BLaER1 treated with 17β-estradiol and CSF1 and Interleukin-3, amounts not matched to agents 10 nM and 100 nM (cell line): ENCODE data around the gene CHRNA4.

ENCODE experiments used
- H3K27ac ChIP-seq, 11 experiments: shearing (Covaris generic); formaldehyde crosslinking; 2 replicates each; pipeline ENCODE4 v1.8.1; 2022
- H3K27me3 ChIP-seq, 11 experiments: shearing (Covaris generic); formaldehyde crosslinking; 2 replicates each; pipeline ENCODE4 v1.8.1; 2022
- H3K36me3 ChIP-seq, 11 experiments: shearing (Covaris generic); formaldehyde crosslinking; 2 replicates each; pipeline ENCODE4 v1.8.1; 2022
- H3K4me1 ChIP-seq, 10 experiments: shearing (Covaris generic); formaldehyde crosslinking; 2 replicates each; pipeline ENCODE4 v1.8.1; 2022
- H3K4me2 ChIP-seq, 11 experiments: shearing (Covaris generic); formaldehyde crosslinking; 2 replicates each; pipeline ENCODE4 v1.8.1; 2022
- H3K4me3 ChIP-seq, 10 experiments: shearing (Covaris generic); formaldehyde crosslinking; 2 replicates each; pipeline ENCODE4 v1.8.1; 2022
- H3K9ac ChIP-seq, 11 experiments: shearing (Covaris generic); formaldehyde crosslinking; 2 replicates each; pipeline ENCODE4 v1.8.1; 2022
- H3K9me3 ChIP-seq, 11 experiments: shearing (Covaris generic); formaldehyde crosslinking; replicated peaks in 1 of 11; 2 replicates each; pipeline ENCODE4 v1.8.1; 2022
- H4K20me1 ChIP-seq, 11 experiments: shearing (Covaris generic); formaldehyde crosslinking; 2 replicates each; pipeline ENCODE4 v1.8.1; 2022
- Cebpa-rat ChIP-seq, 11 experiments: shearing (Covaris generic); IDR thresholded peaks; 2 replicates each; pipeline ENCODE4 v1.8.1; 2022

The CHRNA4 gene

GRCh38 chr20:63347081-63347741 lies 13.9 kb downstream of the CHRNA4 start:
- H3K4me2 ChIP-seq = no peak overlapping the region
- H3K9me3 ChIP-seq = peaks cover 0 to 14% (median 4%) of the 10 kb centered on the region in 11 experiments; a peak in 9 of 22 replicates
- H4K20me1 ChIP-seq = peaks cover 0 to 18% (median 0%) of the 10 kb centered on the region in 11 experiments; a peak in 4 of 22 replicates
- H3K27ac ChIP-seq = no peak overlapping the region
- no peak overlapping the region for H3K9ac ChIP-seq
- H3K36me3 ChIP-seq = no peaks in the 10 kb centered on the region
- H3K4me3 ChIP-seq = no peak overlapping the region
- peaks cover 0 to 29% (median 25%) of the 10 kb centered on the region in 10 experiments; a peak in 17 of 20 replicates for H3K4me1 ChIP-seq
- H3K27me3 ChIP-seq = peaks cover 0 to 14% (median 2%) of the 10 kb centered on the region in 11 experiments; a peak in 7 of 22 replicates
- no peak for TF ChIP-seq Cebpa-rat (IDR thresholded peaks at IDR 0.05)

DNA sequence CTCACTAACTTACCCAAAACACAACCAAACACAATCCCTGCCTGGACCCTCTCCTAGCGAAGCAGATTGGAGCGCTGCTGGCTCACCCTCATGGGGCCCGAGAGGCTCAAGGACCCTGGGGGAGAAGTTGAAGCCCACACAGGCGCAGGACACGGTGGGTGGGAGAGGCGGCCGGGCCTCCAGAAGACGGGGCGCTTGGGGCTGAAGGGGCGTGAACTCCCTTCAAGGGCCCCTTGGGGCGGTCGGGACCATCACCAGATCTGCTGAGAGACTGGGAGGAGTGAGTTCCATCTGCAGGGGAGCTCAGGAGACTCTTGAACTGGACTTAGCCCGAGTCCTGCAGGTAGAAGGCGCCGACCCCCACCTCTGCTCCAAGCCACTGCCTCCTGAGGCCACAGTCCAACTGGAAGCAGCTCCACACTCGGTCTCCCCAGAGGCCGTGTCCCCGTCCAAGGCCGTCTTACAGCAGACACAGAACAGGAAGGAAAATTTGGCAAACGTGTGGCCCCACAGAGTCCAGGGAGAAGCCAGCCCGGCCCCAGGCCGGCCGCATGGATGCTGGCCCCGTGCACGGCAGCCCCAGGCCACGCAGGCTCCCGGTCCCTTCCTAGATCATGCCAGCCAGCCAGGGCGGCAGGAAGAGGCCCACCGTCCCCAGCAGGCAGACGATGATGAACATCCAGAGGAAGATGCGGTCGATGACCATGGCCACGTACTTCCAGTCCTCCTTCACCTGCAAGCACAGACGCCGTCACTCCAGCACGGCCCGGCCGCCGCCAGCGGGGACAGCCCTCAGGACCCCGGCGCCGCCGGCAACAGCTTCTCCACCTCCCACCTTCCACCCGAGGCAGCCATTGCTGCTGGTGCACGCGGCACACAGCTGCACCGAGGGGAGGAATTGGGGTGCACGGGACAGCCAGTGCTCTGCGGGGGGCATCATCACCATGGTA lies 14.7 kb downstream of the CHRNA4 start:
- H3K9me3 ChIP-seq = peaks cover 0 to 9% (median 0%) of the 10 kb centered on the region in 11 experiments; a peak in 8 of 22 replicates
- peak overlapping the region in 8 of 11 experiments; percentile 44 to 82 (median 70); a peak in 16 of 22 replicates for H3K4me2 ChIP-seq
- no peaks in the 10 kb centered on the region for H3K36me3 ChIP-seq
- peak overlapping the region in 1 of 11 experiments; percentile 38; a peak in 1 of 22 replicates for H3K9ac ChIP-seq
- peaks cover 0 to 18% (median 0%) of the 10 kb centered on the region in 11 experiments; a peak in 4 of 22 replicates for H4K20me1 ChIP-seq
- no peak for TF ChIP-seq Cebpa-rat (IDR thresholded peaks at IDR 0.05)
- no peak overlapping the region for H3K27ac ChIP-seq
- no peak overlapping the region for H3K4me3 ChIP-seq
- H3K4me1 ChIP-seq = peaks cover 0 to 23% (median 20%) of the 10 kb centered on the region in 10 experiments; a peak in 17 of 20 replicates
- H3K27me3 ChIP-seq = peaks cover 0 to 18% (median 0%) of the 10 kb centered on the region in 11 experiments; a peak in 7 of 22 replicates

- H3K27me3 ChIP-seq = peaks cover 0 to 18% (median 0%) of the 10 kb centered on the region in 11 experiments; a peak in 7 of 22 replicates
- H3K4me2 ChIP-seq = peak overlapping the region in 10 of 11 experiments; percentile 19 to 82 (median 64); a peak in 18 of 22 replicates
- TF ChIP-seq Cebpa-rat (IDR thresholded peaks at IDR 0.05) = no peak
- H4K20me1 ChIP-seq = peaks cover 0 to 18% (median 0%) of the 10 kb centered on the region in 11 experiments; a peak in 4 of 22 replicates
- 0 out of 22 replicates have a peak, but pooled peaks cover 0 to under 1% (median 0%) of the 10 kb centered on the region in 11 experiments for H3K9me3 ChIP-seq
- H3K27ac ChIP-seq = no peak overlapping the region
- peak overlapping the region in 2 of 11 experiments; percentile 24 to 38; a peak in 2 of 22 replicates for H3K9ac ChIP-seq
- H3K36me3 ChIP-seq = no peaks in the 10 kb centered on the region
- H3K4me1 ChIP-seq = peaks cover 0 to 23% (median 19%) of the 10 kb centered on the region in 10 experiments; a peak in 17 of 20 replicates
- no peak overlapping the region for H3K4me3 ChIP-seq
Observed at GRCh38 chr20:63345328-63346100, 15.6 kb downstream of the CHRNA4 start.

- Histone ChIP-seq H3K36me3 (no peaks in the 10 kb centered on the region), H4K20me1 (peaks cover 0 to 18% (median 0%) of the 10 kb centered on the region in 11 experiments; a peak in 4 of 22 replicates), H3K9ac (no peak overlapping the region; a peak in 1 of 22 replicates), H3K27me3 (peaks cover 0 to 18% (median 0%) of the 10 kb centered on the region in 11 experiments; a peak in 7 of 22 replicates), H3K4me2 (peak overlapping the region in 9 of 11 experiments; percentile 33 to 82 (median 67); a peak in 17 of 22 replicates), H3K4me1 (peaks cover 0 to 23% (median 19%) of the 10 kb centered on the region in 10 experiments; a peak in 17 of 20 replicates), H3K27ac (no peak overlapping the region), H3K9me3 (no peaks in the 10 kb centered on the region), H3K4me3 (no peak overlapping the region)
- TF ChIP-seq Cebpa-rat (IDR thresholded peaks at IDR 0.05) = no peak
Observed at GRCh38 chr20:63344616-63345327, 16.4 kb downstream of the CHRNA4 start.

DNA sequence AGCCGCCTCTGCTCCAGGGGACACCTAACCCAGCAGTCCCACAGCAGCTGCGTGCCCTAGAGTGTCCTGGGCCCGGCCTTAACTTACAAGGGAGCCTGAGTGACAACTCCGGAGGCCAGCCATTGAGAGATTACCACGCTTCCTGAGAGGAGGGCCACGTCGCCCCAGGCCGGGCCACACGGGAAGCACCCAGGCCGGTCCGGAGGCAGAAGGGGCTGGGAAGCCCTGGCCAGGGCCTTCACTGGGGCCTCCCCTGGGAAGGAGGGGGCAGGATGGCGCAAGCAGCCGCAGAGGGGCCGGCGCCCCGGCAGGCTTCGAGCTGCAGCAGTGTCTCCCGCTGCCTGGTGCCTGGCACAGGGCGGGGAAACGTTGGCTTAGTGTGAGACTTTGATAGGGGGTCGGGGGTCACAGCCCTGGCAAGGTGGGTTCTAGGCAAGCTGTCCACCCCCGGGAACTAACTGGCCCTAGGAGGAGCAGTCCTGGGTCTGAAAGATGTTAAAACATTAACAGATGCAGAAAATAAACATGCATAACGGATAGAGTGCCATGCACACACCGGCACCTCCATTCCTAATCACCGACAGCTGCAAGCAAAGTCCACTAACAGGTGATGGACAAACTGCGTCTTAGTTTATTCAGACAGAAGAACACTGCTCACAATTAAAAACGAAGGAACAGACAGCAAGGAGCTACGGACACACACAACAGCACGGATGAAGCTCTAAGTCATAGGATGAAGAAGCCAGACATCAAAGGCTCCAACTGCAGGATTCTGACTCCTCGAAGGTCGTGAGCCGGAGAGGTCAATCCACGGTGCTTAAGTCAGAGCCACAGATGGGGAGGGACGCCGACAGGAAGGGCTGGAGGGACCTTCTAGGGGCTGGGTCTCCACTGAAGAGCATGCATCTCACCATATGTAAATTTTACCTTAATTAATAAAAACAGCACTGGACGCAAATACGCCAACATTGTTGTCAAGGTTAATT lies 17.4 kb downstream of the CHRNA4 start:
- H3K36me3 ChIP-seq = no peaks in the 10 kb centered on the region
- no peak overlapping the region for H3K4me3 ChIP-seq
- H3K9ac ChIP-seq = no peak overlapping the region
- no peak overlapping the region for H3K4me2 ChIP-seq
- peaks cover 0 to 18% (median 0%) of the 10 kb centered on the region in 11 experiments; a peak in 7 of 22 replicates for H3K27me3 ChIP-seq
- TF ChIP-seq Cebpa-rat (IDR thresholded peaks at IDR 0.05) = no peak
- peaks cover 0 to 23% (median 19%) of the 10 kb centered on the region in 10 experiments; a peak in 17 of 20 replicates for H3K4me1 ChIP-seq
- peaks cover 0 to 18% (median 0%) of the 10 kb centered on the region in 11 experiments; a peak in 4 of 22 replicates for H4K20me1 ChIP-seq
- H3K9me3 ChIP-seq = no peaks in the 10 kb centered on the region
- H3K27ac ChIP-seq = no peak overlapping the region

GRCh38 chr20:63342561-63343459 lies 18.3 kb downstream of the CHRNA4 start:
- Histone ChIP-seq H3K4me1 (peaks cover 0 to 23% (median 20%) of the 10 kb centered on the region in 10 experiments; a peak in 17 of 20 replicates), H3K4me3 (no peak overlapping the region), H3K27ac (no peak overlapping the region), H3K9ac (no peak overlapping the region), H3K27me3 (peaks cover 0 to 18% (median 0%) of the 10 kb centered on the region in 11 experiments; a peak in 7 of 22 replicates), H3K9me3 (no peaks in the 10 kb centered on the region), H3K36me3 (no peaks in the 10 kb centered on the region), H3K4me2 (no peak overlapping the region), H4K20me1 (peaks cover 0 to 11% (median 0%) of the 10 kb centered on the region in 11 experiments; a peak in 4 of 22 replicates)
- no peak for TF ChIP-seq Cebpa-rat (IDR thresholded peaks at IDR 0.05)
